ENCODE measurements around the gene C1D.
"Not testable (repeated sequence)": the region's sequence is repeated elsewhere in the genome, so short reads cannot be mapped to it uniquely, and the experiment has no call there.

Gene C1D

DNA sequence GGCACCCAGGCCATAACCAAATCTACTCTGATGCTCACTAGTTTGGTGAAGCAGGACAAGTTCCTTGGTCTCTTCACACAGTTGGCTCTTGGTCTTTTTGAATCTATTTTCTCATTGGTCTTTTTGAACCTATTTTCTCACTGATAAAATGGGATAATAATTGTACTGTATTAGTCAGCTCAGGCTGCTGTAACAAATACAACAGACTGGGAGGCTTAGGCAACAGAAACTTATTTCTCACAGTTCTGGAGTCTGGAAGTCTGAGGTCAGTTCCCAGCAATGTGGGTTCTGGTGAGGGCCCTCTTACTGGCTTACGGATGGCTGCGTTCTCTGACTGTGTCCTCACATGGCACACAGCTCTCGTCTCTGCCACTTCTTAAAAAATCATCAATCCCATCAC, 63.5 kb downstream of the C1D start:
- H3K4me3 Mint-ChIP-seq = no peak overlapping the region
- H3K36me3 Mint-ChIP-seq = no peaks in the 10 kb centered on the region
- no peak overlapping the region for H3K27ac Mint-ChIP-seq
- no peak for DNase-seq
- H3K27me3 Mint-ChIP-seq = peaks cover 3% of the 10 kb centered on the region
- H3K9me3 Mint-ChIP-seq = no peaks in the 10 kb centered on the region
- H3K4me1 Mint-ChIP-seq = no peaks in the 10 kb centered on the region
- CTCF ChIA-PET = no interaction called here

- Mint-ChIP-seq H3K4me1 (no peaks in the 10 kb centered on the region), H3K27me3 (peaks cover 3% of the 10 kb centered on the region), H3K27ac (no peak overlapping the region), H3K4me3 (no peak overlapping the region), H3K36me3 (no peaks in the 10 kb centered on the region), H3K9me3 (no peaks in the 10 kb centered on the region)
- CTCF ChIA-PET = no interaction called here
- DNase-seq = no peak
Observed at GRCh38 chr2:67997903-67998302, 64.9 kb downstream of the C1D start.

DNA sequence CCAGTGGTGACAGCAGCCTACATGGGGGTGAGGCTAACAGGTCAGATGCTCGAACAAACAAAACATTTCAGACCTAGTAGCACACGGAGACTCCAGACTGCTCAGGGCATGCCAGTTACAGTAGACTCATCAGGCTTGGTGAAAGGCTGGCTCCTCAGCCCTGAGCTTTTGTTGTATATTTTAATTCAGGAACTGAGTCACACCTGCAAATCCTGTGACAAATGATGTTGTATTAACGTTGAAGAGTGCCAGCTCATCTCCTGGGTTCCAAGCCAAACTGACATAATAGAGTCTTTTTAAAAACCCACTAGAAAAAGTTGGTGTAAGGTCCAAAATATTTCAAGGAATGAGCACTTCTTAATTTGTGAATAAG, 65.3 kb downstream of the C1D start:
- Mint-ChIP-seq H3K27ac (no peak overlapping the region), H3K27me3 (peaks cover 3% of the 10 kb centered on the region)

DNA sequence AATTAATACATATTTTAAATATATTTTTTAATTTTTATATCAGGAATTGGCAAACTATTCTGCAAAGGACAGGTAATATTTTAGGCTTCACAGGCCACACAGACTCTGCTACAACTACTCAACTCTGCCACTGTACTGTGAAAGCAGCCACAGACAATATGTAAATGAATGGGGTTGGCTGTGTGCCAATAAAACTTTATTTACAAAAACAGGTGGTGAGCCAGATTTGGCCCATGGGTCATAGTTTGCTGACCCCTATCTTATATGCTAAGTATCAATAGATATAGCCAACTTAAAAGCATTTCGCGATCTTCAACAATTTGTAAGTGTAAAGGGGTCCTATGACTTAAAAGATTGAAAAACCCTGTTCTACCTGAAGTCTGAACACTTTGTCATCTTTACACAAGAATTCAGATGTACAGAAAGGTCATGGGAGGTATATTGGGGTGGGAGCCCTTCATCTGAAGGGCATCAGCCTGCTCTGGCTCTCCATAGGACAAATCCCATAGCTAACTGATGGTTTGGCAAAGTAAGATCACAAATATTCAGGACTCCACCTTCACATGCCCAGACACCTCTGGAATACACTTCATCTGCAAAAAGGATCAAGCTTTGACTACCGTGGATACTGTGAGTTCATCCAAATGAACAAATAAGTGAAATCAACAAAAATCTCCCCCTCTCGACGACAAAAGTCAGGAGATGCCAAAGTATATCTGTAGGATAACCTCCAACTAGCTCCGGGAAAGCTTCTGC, 65.9 kb downstream of the C1D start:
- Mint-ChIP-seq H3K4me1 (no peaks in the 10 kb centered on the region), H3K36me3 (no peaks in the 10 kb centered on the region), H3K4me3 (no peak overlapping the region), H3K27me3 (peaks cover 3% of the 10 kb centered on the region), H3K27ac (no peak overlapping the region), H3K9me3 (no peaks in the 10 kb centered on the region)
- CTCF ChIA-PET = no interaction called here
- no peak for DNase-seq

More for the DNA sequence above, 65.3 kb downstream of the C1D start:
- Mint-ChIP-seq H3K4me1 (no peaks in the 10 kb centered on the region), H3K36me3 (no peaks in the 10 kb centered on the region), H3K4me3 (no peak overlapping the region), H3K9me3 (no peaks in the 10 kb centered on the region)
- DNase-seq = no peak
- CTCF ChIA-PET = no interaction called here

DNA sequence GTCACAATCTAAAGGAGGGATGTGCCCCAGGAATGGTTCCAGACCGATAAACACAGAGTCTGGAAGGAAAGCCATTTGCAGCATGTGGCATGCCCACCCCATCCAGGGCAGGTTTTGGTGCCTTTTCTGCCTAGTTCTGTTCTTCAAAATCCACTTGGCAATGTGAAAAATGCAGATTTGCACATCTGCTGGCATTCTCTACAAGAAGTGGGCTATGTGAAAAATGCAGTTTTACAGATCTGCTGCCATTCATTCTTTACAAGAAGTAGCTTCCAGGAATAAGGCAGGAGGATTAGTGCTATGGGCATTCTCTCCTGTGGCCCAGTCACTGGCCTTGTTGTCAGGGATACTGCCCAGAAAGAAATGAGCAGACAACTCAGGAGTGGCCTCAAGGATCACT, 68.1 kb downstream of the C1D start:
- Mint-ChIP-seq H3K27ac (no peak overlapping the region), H3K9me3 (no peaks in the 10 kb centered on the region), H3K4me1 (no peaks in the 10 kb centered on the region), H3K36me3 (no peaks in the 10 kb centered on the region), H3K27me3 (peaks cover 3% of the 10 kb centered on the region), H3K4me3 (no peak overlapping the region)
- DNase-seq = no peak
- CTCF ChIA-PET = no interaction called here

GRCh38 chr2:67994069-67994468, 68.7 kb downstream of the C1D start:
- H3K9me3 Mint-ChIP-seq, DNase-seq, CTCF ChIA-PET, H3K4me1 Mint-ChIP-seq, H3K4me3 Mint-ChIP-seq, H3K36me3 Mint-ChIP-seq, H3K27ac Mint-ChIP-seq, H3K27me3 Mint-ChIP-seq: not testable (repeated sequence)

DNA sequence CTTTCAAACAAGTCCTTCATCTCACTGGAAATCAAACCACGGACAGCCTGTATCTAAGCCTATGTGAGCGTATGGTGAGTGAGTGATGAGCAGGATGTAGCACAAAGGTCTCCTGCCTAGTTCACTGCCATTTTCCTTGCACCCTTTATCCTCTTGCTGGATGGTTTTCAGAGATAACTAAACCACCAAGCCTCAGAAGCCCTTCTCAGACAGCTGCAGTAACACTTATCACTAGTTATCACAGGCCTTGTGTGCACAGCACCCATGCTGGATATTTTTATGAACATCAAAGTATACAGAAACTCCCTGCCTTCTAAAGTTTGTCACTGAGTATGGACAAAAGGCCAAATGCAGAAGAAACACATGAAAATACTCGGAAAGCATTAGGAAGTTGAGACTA, 69.5 kb downstream of the C1D start:
- no peaks in the 10 kb centered on the region for H3K36me3 Mint-ChIP-seq
- CTCF ChIA-PET = no interaction called here
- no peaks in the 10 kb centered on the region for H3K27me3 Mint-ChIP-seq
- no peaks in the 10 kb centered on the region for H3K9me3 Mint-ChIP-seq
- H3K27ac Mint-ChIP-seq = no peak overlapping the region
- H3K4me1 Mint-ChIP-seq = no peaks in the 10 kb centered on the region
- H3K4me3 Mint-ChIP-seq = no peak overlapping the region
- no peak for DNase-seq

GRCh38 chr2:67991456-67991855, 71.3 kb downstream of the C1D start:
- Mint-ChIP-seq H3K4me1 (no peaks in the 10 kb centered on the region), H3K9me3 (no peaks in the 10 kb centered on the region), H3K27me3 (no peaks in the 10 kb centered on the region), H3K27ac (no peak overlapping the region), H3K4me3 (no peak overlapping the region), H3K36me3 (no peaks in the 10 kb centered on the region)
- no peak for DNase-seq
- CTCF ChIA-PET = no interaction called here
